GM12872 (cell line): ENCODE results near the gene NOVA2.

Experiments
- CTCF ChIP-seq: IDR thresholded peaks from 3 replicates; pipeline ENCODE4 v1.5.1; 2011; ENCODE audit warnings: low read depth, mild to moderate bottlenecking, low read length, moderate library complexity; ENCODE audit not compliant: insufficient read depth

Gene NOVA2

GRCh38 chr19:45968626-45969025 is 5.0 kb downstream of the NOVA2 start:
- no peak for TF ChIP-seq CTCF

GRCh38 chr19:45967246-45967645 is 6.4 kb downstream of the NOVA2 start:
- no peak for TF ChIP-seq CTCF

DNA sequence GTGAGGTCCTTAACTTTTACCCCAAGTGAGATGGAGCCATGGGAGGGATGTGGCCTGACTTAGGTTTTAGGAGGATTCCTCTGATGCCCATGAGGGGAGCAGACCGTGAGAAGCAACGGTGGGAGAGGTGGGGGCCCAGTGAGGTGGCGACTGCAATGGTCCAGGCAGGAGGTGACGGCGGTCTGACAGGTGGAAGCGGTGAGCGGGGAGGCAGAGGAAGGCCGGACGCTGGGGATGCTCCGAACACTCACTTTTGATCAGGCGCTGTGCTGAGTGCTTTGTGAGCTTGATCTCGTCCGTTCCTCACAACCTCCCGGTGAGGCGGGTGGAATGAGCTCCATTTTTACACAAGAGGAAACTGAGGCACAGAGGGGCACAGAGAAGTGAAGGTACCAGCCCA is 11.6 kb downstream of the NOVA2 start:
- TF ChIP-seq CTCF: no peak

DNA sequence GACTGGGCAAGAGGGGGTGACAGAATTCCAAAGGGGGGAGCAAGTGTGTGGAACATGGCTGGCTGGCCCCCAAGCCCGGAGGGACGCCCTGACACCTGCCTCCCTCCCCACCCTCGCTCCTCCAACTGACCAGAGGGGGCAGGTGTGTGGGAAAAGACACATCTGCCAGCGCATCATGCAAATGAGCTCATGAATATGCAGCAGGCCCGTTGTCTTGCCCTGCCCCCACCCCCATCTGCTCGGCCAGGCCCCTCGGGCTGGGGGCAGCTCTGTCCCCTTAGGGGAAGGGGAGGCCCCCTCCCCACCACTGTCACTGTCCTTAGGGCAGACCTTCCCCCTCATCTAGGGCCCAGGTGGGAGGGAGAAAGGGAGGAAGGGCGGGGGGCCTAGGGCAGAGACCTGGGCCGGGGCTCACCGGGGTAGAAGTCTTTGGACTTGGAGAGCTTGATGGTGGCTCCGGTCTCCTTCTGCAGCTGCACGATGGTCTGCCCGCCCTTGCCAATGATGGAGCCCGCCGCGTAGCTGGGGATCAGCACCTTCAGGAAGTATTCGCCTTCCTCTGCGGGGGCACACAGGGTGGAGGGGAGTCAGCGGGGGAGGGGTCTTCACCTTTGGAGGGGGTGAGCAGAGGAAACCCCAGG is 12.9 kb downstream of the NOVA2 start:
- TF ChIP-seq CTCF: no peak

GRCh38 chr19:45959517-45960025 is 14.1 kb downstream of the NOVA2 start:
- no peak for TF ChIP-seq CTCF

DNA sequence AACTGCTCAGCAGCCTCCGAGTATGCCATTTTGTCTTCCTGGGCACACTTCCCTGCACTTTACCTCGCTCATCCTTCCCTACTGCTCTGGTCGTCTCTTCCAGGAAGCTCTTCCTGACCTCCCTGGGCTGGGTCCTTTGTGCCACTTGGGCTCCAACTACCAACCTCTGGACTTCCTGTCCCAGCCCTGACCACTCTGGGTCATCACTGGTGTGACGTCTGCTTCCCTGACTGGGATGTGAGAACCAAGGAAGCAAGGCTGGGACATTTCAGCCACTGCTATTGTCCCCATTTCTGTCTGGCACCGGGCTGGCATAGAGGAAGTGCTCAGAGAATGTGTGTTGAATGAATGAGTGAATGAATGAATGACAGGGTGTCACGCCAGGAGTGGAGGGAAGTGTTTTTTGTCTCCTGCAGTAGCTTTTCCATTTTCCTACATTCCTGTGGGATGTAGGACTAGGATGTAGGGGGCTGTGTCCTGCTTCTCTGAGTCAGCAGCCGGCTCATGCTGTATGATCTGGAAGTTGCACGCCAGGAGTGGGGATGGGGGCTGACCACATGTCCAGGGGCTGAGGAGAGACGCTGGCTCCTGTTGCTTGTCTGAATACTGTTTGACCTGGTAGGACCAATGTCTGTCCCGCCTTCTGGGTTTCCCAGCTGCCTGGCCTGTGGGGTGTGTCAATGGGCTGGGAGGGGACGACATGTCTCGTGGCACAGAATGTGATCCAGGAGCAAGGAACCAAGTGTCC is 14.7 kb downstream of the NOVA2 start:
- TF ChIP-seq CTCF: no peak

- no peak for TF ChIP-seq CTCF
Measured at GRCh38 chr19:45958320-45958719, 15.3 kb downstream of the NOVA2 start.
